HepG2 (cell line): ENCODE measurements around the gene TTC31. TPM values are rescaled to one million over a fixed set of nuclear protein-coding genes. Genes with fewer than 3 reads are reported as not detected.
A peak's percentile ranks its signal among the peaks of the same experiment; 100 is the strongest.

Experiments
- ADNP ChIP-seq: sonication (generic); formaldehyde crosslinking; IDR thresholded peaks from 2 replicates; pipeline ENCODE4 v1.4.0; 2020; ENCODE audit warnings: missing genetic modification reagents
- ARNT ChIP-seq: fragments of 450-650 bp; IDR thresholded peaks from 2 replicates; pipeline ENCODE4 v1.6.1; 2017
- CREB1 ChIP-seq, 2 experiments: fragments of 450-650 bp in 1 of 2; IDR thresholded peaks; 2 replicates each; pipeline ENCODE4 v1.6.1; 2016 to 2017; ENCODE audit warnings: control low read depth in 1 of 2, mild to moderate bottlenecking in 1 of 2, missing compliant biosample characterization in 1 of 2, missing genetic modification characterization in 1 of 2
- ELF4 ChIP-seq: sonication (generic); formaldehyde crosslinking; IDR thresholded peaks from 2 replicates; pipeline ENCODE4 v1.5.0; 2020; ENCODE audit warnings: missing genetic modification reagents, mild to moderate bottlenecking, moderate library complexity, borderline replicate concordance
- GABPA ChIP-seq, 2 experiments: IDR thresholded peaks; 2 replicates each; pipeline ENCODE4 v1.6.1; 2011 to 2016; ENCODE audit warnings: low read depth in 2 of 2, low read length in 1 of 2, missing biosample characterization in 1 of 2, missing genetic modification characterization in 1 of 2
- KAT8 ChIP-seq: IDR thresholded peaks from 2 replicates; pipeline ENCODE4 v1.6.1; 2016; ENCODE audit warnings: missing genetic modification reagents, missing compliant biosample characterization
- LCORL ChIP-seq, 2 experiments: fragments of 450-650 bp in 1 of 2; sonication (generic) in 1 of 2; formaldehyde crosslinking in 1 of 2; IDR thresholded peaks; 2 replicates each; pipeline versions ENCODE4 v1.5.0 to v1.6.1; 2017 to 2020; ENCODE audit warnings: antibody characterized with exemption in 1 of 2, missing genetic modification reagents in 1 of 2
- NCOR1 ChIP-seq: fragments of 200-600 bp; sonication (generic); IDR thresholded peaks from 2 replicates; pipeline ENCODE4 v1.7.0; 2017; ENCODE audit warnings: antibody characterized with exemption, low read length, borderline replicate concordance
- POLR2AphosphoS2 ChIP-seq: IDR thresholded peaks from 2 replicates; pipeline ENCODE4 v1.6.1; 2011; ENCODE audit warnings: low read depth, low read length, improper control_type of control experiment
- SCMH1 ChIP-seq: sonication (generic); formaldehyde crosslinking; IDR thresholded peaks from 2 replicates; pipeline ENCODE4 v1.9.0; 2021; ENCODE audit warnings: missing genetic modification reagents, mild to moderate bottlenecking, borderline replicate concordance
- U2AF1 ChIP-seq: fragments of 200-400 bp; formaldehyde crosslinking; optimal IDR thresholded peaks from 2 replicates; pipeline ENCODE3; 2017; ENCODE audit warnings: mild to moderate bottlenecking, low read depth, low read length
- XRCC5 ChIP-seq: fragments of 200-400 bp; formaldehyde crosslinking; optimal IDR thresholded peaks from 2 replicates; pipeline ENCODE3; 2017; ENCODE audit warnings: mild to moderate bottlenecking, low read length
- ZBTB49 ChIP-seq: sonication (generic); formaldehyde crosslinking; IDR thresholded peaks from 2 replicates; pipeline ENCODE4 v1.4.0; 2020; ENCODE audit warnings: missing genetic modification reagents, borderline replicate concordance
- ZNF576 ChIP-seq: sonication (generic); formaldehyde crosslinking; IDR thresholded peaks from 2 replicates; pipeline ENCODE4 v1.4.0; 2020; ENCODE audit warnings: mild to moderate bottlenecking, missing genetic modification reagents
- ZNF615 ChIP-seq: sonication (generic); formaldehyde crosslinking; IDR thresholded peaks from 2 replicates; pipeline ENCODE4 v1.5.0; 2020; ENCODE audit warnings: mild to moderate bottlenecking, missing genetic modification reagents, borderline replicate concordance
- ZNF644 ChIP-seq: IDR thresholded peaks from 2 replicates; pipeline ENCODE4 v1.6.1; 2016; ENCODE audit warnings: low read depth
- ZNF83 ChIP-seq: sonication (generic); formaldehyde crosslinking; IDR thresholded peaks from 2 replicates; pipeline ENCODE4 v1.4.0; 2020; ENCODE audit warnings: missing genetic modification reagents, mild to moderate bottlenecking, borderline replicate concordance
- ZSCAN31 ChIP-seq: sonication (generic); formaldehyde crosslinking; IDR thresholded peaks from 2 replicates; pipeline ENCODE4 v1.5.0; 2020; ENCODE audit warnings: low read depth, mild to moderate bottlenecking, missing genetic modification reagents
- polyA plus RNA-seq, 8 experiments: library from polyadenylated mRNA; depleted of rRNA in 3 of 8; stranded (reverse) in 7 of 8; unstranded in 1 of 8; fragments of >200 nt; fragmentation: Illumina TruSeq in 4 of 8; extraction: Trizol in 4 of 8; gene quantifications; 2 replicates each; pipeline versions ENCODE4 v1.2.1 to v1.2.3, GENCODE V29; 2011 to 2016; ENCODE audit warnings: low read depth in 4 of 8, missing spikeins in 1 of 8, mixed read lengths in 1 of 8; ENCODE audit not compliant: insufficient read depth in 1 of 8
- total RNA-seq, 5 experiments: library from RNA; depleted of rRNA; stranded (reverse); fragments of >200 nt; fragmentation: Illumina TruSeq; extraction: Trizol; gene quantifications; 2 replicates each; pipeline ENCODE4 v1.2.3, GENCODE V29; 2016; ENCODE audit warnings: low read depth in 1 of 5
- TF ChIP-seq, protein P1 (sequence below): IDR thresholded peaks from 2 replicates; pipeline ENCODE4 v1.6.1; 2012; ENCODE audit warnings: low read length, improper control_type of control experiment
- TF ChIP-seq, protein P2 (sequence below): IDR thresholded peaks from 2 replicates; pipeline ENCODE4 v1.6.1; 2018; ENCODE audit warnings: missing genetic modification reagents, mild to moderate bottlenecking, missing compliant biosample characterization
- TF ChIP-seq, protein P3 (sequence below): sonication (generic); formaldehyde crosslinking; IDR thresholded peaks from 2 replicates; pipeline ENCODE4 v1.8.1; 2023; ENCODE audit warnings: mild to moderate bottlenecking, missing genetic modification reagents, borderline replicate concordance

The TTC31 gene
- total and polyA plus RNA-seq, 2 of the 13 experiments (the other 11 are each of a cell fraction or from before 2014, with no cell fraction given): 28.3 to 39.5 TPM

GRCh38 chr2:74472086-74472944 is 10.6 kb upstream of the TTC31 start, which contains the start of gene MRPL53 (continued):
- peak; percentile 98 for TF ChIP-seq GABPA (IDR thresholded peaks at IDR 0.05; ENCODE audit: low read depth, low read length)
- TF ChIP-seq GABPA (CRISPR knock-in tag; IDR thresholded peaks at IDR 0.05; ENCODE audit: low read depth): peak; percentile 100
- peak; percentile 80 for TF ChIP-seq CREB1 (IDR thresholded peaks at IDR 0.05)
- TF ChIP-seq CREB1 (CRISPR knock-in tag; IDR thresholded peaks at IDR 0.05): peak; percentile 95
- TF ChIP-seq XRCC5: peak; percentile 65
- TF ChIP-seq POLR2AphosphoS2: peak; percentile 88; the same call in 1 of the 2 replicates
- TF ChIP-seq, protein P1, sequence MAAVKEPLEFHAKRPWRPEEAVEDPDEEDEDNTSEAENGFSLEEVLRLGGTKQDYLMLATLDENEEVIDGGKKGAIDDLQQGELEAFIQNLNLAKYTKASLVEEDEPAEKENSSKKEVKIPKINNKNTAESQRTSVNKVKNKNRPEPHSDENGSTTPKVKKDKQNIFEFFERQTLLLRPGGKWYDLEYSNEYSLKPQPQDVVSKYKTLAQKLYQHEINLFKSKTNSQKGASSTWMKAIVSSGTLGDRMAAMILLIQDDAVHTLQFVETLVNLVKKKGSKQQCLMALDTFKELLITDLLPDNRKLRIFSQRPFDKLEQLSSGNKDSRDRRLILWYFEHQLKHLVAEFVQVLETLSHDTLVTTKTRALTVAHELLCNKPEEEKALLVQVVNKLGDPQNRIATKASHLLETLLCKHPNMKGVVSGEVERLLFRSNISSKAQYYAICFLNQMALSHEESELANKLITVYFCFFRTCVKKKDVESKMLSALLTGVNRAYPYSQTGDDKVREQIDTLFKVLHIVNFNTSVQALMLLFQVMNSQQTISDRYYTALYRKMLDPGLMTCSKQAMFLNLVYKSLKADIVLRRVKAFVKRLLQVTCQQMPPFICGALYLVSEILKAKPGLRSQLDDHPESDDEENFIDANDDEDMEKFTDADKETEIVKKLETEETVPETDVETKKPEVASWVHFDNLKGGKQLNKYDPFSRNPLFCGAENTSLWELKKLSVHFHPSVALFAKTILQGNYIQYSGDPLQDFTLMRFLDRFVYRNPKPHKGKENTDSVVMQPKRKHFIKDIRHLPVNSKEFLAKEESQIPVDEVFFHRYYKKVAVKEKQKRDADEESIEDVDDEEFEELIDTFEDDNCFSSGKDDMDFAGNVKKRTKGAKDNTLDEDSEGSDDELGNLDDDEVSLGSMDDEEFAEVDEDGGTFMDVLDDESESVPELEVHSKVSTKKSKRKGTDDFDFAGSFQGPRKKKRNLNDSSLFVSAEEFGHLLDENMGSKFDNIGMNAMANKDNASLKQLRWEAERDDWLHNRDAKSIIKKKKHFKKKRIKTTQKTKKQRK: no peak
- peak; percentile 93; the same call in 1 of the 2 replicates for TF ChIP-seq ELF4 (CRISPR knock-in tag)
- TF ChIP-seq ZBTB49 (CRISPR knock-in tag): 0 out of 2 replicates have a peak, but pooled peaks have one; percentile 31
- TF ChIP-seq, protein P2, sequence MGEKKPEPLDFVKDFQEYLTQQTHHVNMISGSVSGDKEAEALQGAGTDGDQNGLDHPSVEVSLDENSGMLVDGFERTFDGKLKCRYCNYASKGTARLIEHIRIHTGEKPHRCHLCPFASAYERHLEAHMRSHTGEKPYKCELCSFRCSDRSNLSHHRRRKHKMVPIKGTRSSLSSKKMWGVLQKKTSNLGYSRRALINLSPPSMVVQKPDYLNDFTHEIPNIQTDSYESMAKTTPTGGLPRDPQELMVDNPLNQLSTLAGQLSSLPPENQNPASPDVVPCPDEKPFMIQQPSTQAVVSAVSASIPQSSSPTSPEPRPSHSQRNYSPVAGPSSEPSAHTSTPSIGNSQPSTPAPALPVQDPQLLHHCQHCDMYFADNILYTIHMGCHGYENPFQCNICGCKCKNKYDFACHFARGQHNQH (CRISPR knock-in tag): peak; percentile 96
- peak; percentile 79; the same call in 1 of the 2 replicates for TF ChIP-seq ZNF83 (CRISPR knock-in tag)
- TF ChIP-seq ARNT: no peak
- TF ChIP-seq ADNP (CRISPR knock-in tag): no peak
- TF ChIP-seq NCOR1: peak; percentile 62; the same call in 1 of the 2 replicates
- no peak for TF ChIP-seq LCORL (IDR thresholded peaks at IDR 0.05)
- TF ChIP-seq LCORL (CRISPR knock-in tag; IDR thresholded peaks at IDR 0.05): peak; percentile 89
- no peak; the same call in 1 of the 2 replicates for TF ChIP-seq ZNF576 (CRISPR knock-in tag)
- TF ChIP-seq ZNF615 (CRISPR knock-in tag): peak; percentile 96
- TF ChIP-seq ZSCAN31 (CRISPR knock-in tag): peak; percentile 99
- TF ChIP-seq KAT8 (CRISPR knock-in tag): peak; percentile 99
- peak; percentile 93 for TF ChIP-seq U2AF1
- no peak for TF ChIP-seq SCMH1 (CRISPR knock-in tag)
- TF ChIP-seq, protein P3, sequence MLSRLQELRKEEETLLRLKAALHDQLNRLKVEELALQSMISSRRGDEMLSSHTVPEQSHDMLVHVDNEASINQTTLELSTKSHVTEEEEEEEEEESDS (CRISPR knock-in tag): no peak
- TF ChIP-seq ZNF644 (CRISPR knock-in tag): no peak
